Measurements from ENCODE around the gene TIMP3.

TIMP3 gene

DNA sequence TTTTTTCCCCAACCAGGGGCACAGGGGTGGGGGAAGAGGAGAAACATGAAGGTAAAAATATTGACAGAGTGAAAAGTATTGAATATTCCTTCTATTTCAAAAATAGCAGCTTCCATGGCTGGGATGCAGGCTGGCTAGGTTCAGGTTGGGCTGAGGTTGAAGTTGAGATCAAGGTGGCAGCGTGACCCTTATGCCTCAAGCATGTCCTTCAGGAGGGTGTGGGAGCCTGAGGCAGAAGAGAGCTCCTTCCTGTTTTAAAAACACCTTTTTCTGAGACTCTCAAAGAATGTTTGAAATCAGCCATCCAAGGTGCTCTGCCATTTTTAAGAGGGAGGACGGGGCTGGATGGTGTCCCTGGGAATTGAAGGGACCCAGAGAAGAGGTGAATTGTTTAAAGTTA is 29.5 kb downstream of the TIMP3 start:
- DNase-seq = no peak

GRCh38 chr22:32831584-32831983 is 30.1 kb downstream of the TIMP3 start:
- no peak for DNase-seq

DNA sequence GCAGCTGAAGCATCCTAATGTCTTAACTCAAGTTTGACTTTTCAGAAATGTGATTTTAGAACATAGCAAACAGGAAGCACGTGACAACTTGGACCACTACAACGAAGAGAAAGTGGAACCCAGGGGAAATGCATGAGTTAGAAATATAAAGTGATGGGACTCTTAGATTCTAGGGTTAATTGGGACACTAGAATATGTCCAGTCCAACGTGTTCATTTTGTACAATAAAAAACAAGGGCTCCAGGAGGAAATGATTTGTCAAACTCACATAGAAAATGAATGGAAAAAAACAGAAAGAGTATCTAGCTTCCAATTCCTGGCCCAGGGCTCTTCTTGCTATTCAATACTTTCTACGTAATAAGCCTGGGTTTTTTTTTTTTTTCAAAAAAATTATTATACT is 30.7 kb downstream of the TIMP3 start:
- DNase-seq = no peak

GRCh38 chr22:32836280-32837123 is 35.0 kb downstream of the TIMP3 start:
- no peak for DNase-seq

GRCh38 chr22:32837142-32837541 is 35.6 kb downstream of the TIMP3 start:
- no peak for DNase-seq

GRCh38 chr22:32837803-32838202 is 36.3 kb downstream of the TIMP3 start:
- DNase-seq = no peak

GRCh38 chr22:32839831-32840584 is 38.5 kb downstream of the TIMP3 start:
- no peak for DNase-seq

- DNase-seq = no peak
These were observed 39.7 kb downstream of the TIMP3 start for GRCh38 chr22:32841175-32841574.

- no peak for DNase-seq
These were observed 41.0 kb downstream of the TIMP3 start for GRCh38 chr22:32842486-32842885.

GRCh38 chr22:32843300-32843699 is 41.8 kb downstream of the TIMP3 start:
- no peak for DNase-seq

DNA sequence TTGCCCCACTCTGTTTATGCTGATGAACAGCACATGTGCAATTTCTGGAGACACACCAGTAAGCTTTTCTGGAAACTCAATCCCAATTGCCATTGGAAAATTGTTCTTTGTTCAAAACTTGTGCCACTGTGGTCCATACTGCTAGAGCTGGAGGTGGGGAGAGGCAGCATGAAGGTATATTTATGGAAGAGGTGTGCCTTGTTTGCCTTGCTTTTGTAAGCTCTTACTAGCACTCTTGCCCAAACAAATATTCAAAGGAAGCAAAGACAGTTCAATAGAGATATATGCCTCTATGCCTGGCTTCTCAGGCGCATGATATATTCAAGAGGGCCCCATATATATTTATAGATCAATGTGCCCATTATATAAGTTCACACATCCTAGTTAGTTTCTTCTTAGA is 42.7 kb downstream of the TIMP3 start:
- DNase-seq = no peak

GRCh38 chr22:32846780-32847491 is 45.4 kb downstream of the TIMP3 start:
- no peak for DNase-seq

DNA sequence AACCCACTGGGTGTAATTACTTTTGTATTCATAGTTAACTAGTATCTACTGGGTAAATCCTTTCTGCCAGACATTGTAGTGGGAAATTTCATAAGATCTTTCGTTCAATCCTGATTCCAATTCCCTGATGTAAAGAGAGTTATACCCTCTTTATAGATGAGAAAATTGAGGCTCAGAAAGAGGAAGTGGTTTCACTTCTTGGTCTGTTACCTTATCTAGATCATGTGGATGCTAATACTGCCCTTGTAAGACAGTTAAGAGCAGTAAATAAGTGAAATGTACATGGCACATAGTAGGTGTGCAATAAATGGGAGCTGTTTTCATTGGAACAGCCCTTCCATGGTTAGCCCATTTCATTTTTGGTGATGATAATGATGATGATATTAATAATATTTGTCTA is 46.7 kb downstream of the TIMP3 start:
- DNase-seq = no peak

DNA sequence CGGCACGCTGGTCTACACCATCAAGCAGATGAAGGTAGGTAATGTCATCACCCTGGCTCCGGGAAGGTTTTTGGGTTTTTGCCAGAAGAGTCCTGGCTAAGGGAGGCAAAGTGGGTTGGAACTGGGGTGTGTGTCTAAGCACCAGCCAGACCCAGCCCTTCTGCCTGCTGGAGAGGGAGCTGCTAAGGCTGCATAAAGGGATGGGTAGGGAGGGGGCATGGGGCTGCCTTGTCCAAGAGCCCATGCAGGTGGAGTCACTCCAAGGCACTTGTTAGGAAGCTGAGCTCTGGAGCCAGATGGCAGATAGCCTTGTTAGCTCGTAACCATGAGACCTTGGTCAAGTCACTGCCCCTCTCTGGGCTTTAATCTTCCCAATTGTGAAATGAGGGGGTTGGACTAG is 48.0 kb downstream of the TIMP3 start:
- no peak for DNase-seq

GRCh38 chr22:32850157-32850556 is 48.7 kb downstream of the TIMP3 start:
- DNase-seq = no peak

DNA sequence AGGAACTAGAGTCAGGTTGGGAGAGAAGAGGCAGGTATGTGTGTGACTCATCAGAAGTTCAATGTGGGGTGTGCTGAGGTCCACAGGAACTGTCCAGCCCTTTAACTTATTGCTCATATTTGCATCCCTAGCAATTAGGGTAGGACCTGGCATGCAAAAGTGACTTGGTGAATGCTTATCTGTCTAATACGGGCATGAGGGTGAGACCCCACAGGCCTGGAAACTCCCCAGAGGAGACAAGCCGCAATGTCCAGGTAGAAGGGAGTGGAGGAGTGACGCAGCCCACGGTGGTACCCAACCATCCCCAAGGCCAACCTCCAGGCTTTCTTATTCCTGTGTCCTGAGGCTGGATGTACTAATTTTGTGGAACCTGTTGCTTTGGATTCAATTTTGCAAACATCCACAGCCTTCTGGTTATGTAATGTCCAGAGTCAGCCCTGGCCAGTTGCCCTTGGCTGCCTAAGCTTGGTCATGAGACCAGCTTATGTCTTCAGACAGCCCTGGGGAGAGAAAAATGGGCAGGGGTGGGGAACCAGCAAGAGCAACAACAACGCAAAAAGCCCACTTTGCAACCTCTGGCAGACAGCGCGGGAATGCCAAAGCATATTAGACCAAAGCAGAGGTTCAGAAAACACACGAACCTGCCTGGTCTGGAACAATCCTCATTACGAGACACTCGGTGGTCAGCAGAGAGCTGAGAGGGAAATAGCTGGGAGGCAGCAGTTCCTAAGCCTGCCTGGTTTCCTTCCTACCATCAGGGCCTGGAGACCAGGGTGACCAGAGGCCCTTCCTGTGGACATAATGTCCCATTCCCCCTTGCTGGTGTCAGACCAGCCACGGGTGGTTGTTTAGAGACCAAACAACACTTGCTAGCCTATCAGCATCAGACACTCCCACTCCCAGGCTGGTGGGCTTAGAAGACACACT is 49.3 kb downstream of the TIMP3 start:
- DNase-seq = no peak

GRCh38 chr22:32852395-32853251 is 51.1 kb downstream of the TIMP3 start:
- no peak for DNase-seq

DNA sequence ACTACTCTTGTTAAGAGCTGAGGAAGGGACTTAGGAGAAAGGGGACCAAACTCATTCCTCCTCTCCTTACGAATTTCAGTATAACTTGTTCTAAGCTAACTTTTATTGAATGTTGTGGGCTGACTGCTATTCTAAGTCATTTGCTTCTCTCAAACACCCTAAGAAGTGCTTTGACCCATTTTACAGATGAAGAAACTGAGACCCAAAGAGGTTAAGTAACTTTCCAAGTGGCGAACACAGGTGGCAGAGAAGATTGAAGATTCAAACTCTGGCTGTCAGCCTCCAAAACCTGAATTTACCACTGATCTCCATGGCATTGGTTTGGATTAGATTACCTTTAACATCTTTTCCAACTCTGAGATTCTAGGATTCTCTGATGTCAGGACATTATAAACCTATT is 52.2 kb downstream of the TIMP3 start:
- no peak for DNase-seq

DNA sequence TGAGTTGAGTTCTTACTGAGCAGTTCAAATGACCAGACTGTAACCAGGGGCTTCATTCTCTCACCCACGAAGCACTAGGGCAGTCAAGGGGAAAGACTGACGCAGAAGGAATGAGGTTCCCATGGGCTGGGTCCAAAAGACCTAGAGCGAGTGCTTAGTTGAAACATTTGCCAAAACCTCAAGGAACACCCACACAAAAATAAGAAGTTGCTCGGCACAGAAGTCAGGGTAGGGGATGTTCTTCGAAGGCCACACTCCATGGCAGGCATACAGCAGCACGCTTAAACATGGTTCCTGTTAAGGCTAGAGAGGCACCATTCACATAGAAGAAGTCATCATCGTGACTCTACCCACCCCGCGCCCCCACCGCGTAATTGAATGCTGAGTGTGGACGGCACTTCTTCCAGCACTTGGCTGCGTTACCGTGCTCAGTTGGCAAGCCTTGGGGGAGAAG is 52.9 kb downstream of the TIMP3 start:
- DNase-seq = no peak

DNA sequence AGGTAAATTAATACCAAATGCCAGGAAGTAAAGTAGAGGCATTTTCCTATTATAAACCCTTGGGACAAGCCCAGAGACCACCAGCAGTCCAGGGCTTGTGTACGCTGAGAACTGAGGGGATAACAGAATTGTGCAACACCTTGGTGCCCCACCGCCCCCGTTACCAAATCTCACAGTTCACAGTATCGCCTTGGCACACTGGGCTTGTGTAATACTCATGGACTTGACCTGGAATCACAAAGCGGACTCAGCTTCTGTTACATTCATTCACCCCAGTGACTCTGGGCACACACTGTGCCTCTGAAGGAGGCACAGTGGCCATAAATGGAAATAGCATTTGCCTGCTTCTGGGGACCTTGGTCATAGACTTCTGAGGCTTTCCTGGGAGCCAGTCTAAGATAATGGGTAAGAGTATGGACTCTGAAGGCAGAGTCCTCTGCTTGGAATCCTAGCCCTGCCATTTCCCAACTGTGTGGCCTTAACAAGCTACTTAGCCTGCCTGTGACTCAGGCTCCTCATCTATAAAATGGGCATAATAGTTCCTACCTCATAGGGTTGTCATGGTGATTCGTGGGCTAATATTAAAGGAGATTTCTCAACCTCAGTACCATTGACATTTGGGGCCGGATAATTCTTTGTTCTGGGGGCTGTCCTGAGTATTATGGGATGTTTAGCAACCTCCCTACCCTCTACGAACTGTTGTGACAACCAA is 53.7 kb downstream of the TIMP3 start:
- DNase-seq = no peak
